ENCODE measurements around the gene NRSN2.

GRCh38 chr20:381581-382290 lies 34.8 kb downstream of the NRSN2 start:
- TF ChIP-seq CTCF (IDR thresholded peaks at IDR 0.05; ENCODE audit: low read depth, low read length) (no peak), MAX (IDR thresholded peaks at IDR 0.05; ENCODE audit: low read depth, low read length) (peak; percentile 31), POLR2A (IDR thresholded peaks at IDR 0.05; ENCODE audit: extremely low read depth, insufficient read length) (peak; percentile 68)

Measured in NB4 (cell line).